ENCODE data around the gene CABP7. TPM values are rescaled to one million over a fixed set of nuclear protein-coding genes. Genes with fewer than 3 reads are reported as not detected.

CABP7 gene
- total and polyA plus RNA-seq, 3 donors from 2014 or later = 0.79 to 1.6 (median 1.6) TPM

- Histone ChIP-seq H3K36me3 (ENCODE audit: low read depth, missing control alignments) (no peaks in the 10 kb centered on the region), H3K27ac (no peak overlapping the region), H3K9me3 (no peaks in the 10 kb centered on the region), H3K4me3 (no peak overlapping the region), H3K27me3 (no peaks in the 10 kb centered on the region), H3K4me1 (peaks cover 4% of the 10 kb centered on the region)
- 91 to 94% methylated on average over 3 to 20 of the region's 20 CpGs for WGBS, 2 donors
- DNase-seq = no peak
- intact Hi-C loops (cut with DNase I; ENCODE audit: low total_unique reads) = no loop called here
- TF ChIP-seq POLR2A (IDR thresholded peaks at IDR 0.05) (no peak), CTCF (IDR thresholded peaks at IDR 0.05) (no peak)
These were observed 9.4 kb downstream of the CABP7 start for GRCh38 chr22:29729161-29729560.

- H3K4me3 ChIP-seq = no peak overlapping the region
- WGBS, 2 donors = 85 to 89% methylated on average over 13 to 18 of the region's 18 CpGs
These were observed 11.5 kb downstream of the CABP7 start for GRCh38 chr22:29731058-29731850.

GRCh38 chr22:29732883-29733282 is 13.1 kb downstream of the CABP7 start:
- Histone ChIP-seq H3K27me3 (no peaks in the 10 kb centered on the region), H3K4me3 (no peak overlapping the region), H3K9me3 (no peaks in the 10 kb centered on the region), H3K4me1 (no peaks in the 10 kb centered on the region), H3K36me3 (ENCODE audit: low read depth, missing control alignments) (no peaks in the 10 kb centered on the region), H3K27ac (no peak overlapping the region)
- TF ChIP-seq CTCF (IDR thresholded peaks at IDR 0.05) (no peak), POLR2A (IDR thresholded peaks at IDR 0.05) (no peak)
- DNase-seq = no peak
- WGBS, 2 donors = 76 to 86% methylated on average over 6 of the region's 6 CpGs
- intact Hi-C loops (cut with DNase I; ENCODE audit: low total_unique reads) = no loop called here

More at GRCh38 chr22:29731058-29731850, 11.5 kb downstream of the CABP7 start:
- Histone ChIP-seq H3K36me3 (ENCODE audit: low read depth, missing control alignments) (no peaks in the 10 kb centered on the region), H3K4me1 (peaks cover 4% of the 10 kb centered on the region), H3K27me3 (no peaks in the 10 kb centered on the region), H3K27ac (no peak overlapping the region), H3K9me3 (no peaks in the 10 kb centered on the region)
- intact Hi-C loops (cut with DNase I; ENCODE audit: low total_unique reads) = no loop called here
- no peak for DNase-seq
- TF ChIP-seq POLR2A (IDR thresholded peaks at IDR 0.05) = no peak
- TF ChIP-seq CTCF (IDR thresholded peaks at IDR 0.05) = no peak

GRCh38 chr22:29733362-29734201 is 13.8 kb downstream of the CABP7 start:
- Histone ChIP-seq H3K36me3 (ENCODE audit: low read depth, missing control alignments) (no peaks in the 10 kb centered on the region), H3K4me1 (no peaks in the 10 kb centered on the region), H3K4me3 (no peak overlapping the region), H3K27me3 (no peaks in the 10 kb centered on the region), H3K27ac (no peak overlapping the region), H3K9me3 (no peaks in the 10 kb centered on the region)
- no peak for TF ChIP-seq CTCF (IDR thresholded peaks at IDR 0.05)
- no peak for TF ChIP-seq POLR2A (IDR thresholded peaks at IDR 0.05)
- no peak for DNase-seq
- 71 to 85% methylated on average over 18 to 19 of the region's 19 CpGs for WGBS, 2 donors
- intact Hi-C loops (cut with DNase I; ENCODE audit: low total_unique reads) = no loop called here
